Epithelial cell of proximal tubule (primary cell): ENCODE data around the gene TNFRSF13B. TPM values are rescaled to one million over a fixed set of nuclear protein-coding genes. Genes with fewer than 3 reads are reported as not detected.
"Not testable (repeated sequence)": the region's sequence is repeated elsewhere in the genome, so short reads cannot be mapped to it uniquely, and the experiment has no call there.

Source experiments
- DNase-seq: peaks from one replicate; pipeline ENCODE4 v3.0.0-alpha.2; 2011; ENCODE audit warnings: low read depth
- H3K4me3 ChIP-seq: 2 replicates; pipeline ENCODE4 v1.5.1; 2011; ENCODE audit warnings: low read depth, mild to moderate bottlenecking, low read length
- total RNA-seq: library from RNA; depleted of rRNA; stranded (reverse); fragments of >200 nt; gene quantifications from 2 replicates; pipeline ENCODE4 v1.2.3, GENCODE V29; 2015
- TF ChIP-seq, protein P1 (sequence below): conservative IDR thresholded peaks from 2 replicates; pipeline ENCODE4 v1.5.1; 2012; ENCODE audit warnings: low read depth, mild to moderate bottlenecking, low read length

The TNFRSF13B gene
- total RNA-seq, 1 donor from 2014 or later: not detected

DNA sequence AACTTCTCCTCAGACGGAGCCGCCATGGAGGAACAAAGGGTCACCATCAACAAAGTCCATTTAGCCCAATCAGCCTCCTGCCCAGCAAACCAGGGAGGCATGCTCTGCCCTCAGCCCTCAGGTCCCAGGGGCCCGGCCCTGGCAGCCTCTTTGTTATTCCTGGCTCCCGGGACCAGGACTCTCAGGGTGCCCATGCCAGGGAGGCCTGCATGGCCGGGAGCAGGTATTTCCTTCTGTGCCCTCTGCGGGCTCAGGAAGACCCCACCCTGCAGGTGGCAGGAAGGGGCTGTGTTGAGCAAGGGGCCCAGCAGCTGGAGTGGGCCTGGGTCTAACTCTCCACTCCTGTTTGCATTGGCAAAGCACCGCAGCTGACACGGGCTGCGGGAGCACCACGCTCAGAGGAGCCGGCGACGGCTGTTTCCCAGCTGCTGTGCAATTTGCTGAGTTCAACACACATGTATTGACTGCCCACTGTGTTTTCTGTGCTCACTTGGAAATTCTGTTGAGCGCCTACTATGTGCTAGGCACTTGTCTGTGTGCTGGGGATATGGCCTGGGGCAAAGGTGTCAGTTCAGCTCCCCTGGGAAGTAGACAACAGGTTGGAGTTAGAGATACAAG is 33.2 kb upstream of the TNFRSF13B start:
- H3K4me3 ChIP-seq, DNase-seq: not testable (repeated sequence)

GRCh38 chr17:17004251-17004996 is 32.5 kb upstream of the TNFRSF13B start:
- no peak for DNase-seq
- TF ChIP-seq, protein P1, sequence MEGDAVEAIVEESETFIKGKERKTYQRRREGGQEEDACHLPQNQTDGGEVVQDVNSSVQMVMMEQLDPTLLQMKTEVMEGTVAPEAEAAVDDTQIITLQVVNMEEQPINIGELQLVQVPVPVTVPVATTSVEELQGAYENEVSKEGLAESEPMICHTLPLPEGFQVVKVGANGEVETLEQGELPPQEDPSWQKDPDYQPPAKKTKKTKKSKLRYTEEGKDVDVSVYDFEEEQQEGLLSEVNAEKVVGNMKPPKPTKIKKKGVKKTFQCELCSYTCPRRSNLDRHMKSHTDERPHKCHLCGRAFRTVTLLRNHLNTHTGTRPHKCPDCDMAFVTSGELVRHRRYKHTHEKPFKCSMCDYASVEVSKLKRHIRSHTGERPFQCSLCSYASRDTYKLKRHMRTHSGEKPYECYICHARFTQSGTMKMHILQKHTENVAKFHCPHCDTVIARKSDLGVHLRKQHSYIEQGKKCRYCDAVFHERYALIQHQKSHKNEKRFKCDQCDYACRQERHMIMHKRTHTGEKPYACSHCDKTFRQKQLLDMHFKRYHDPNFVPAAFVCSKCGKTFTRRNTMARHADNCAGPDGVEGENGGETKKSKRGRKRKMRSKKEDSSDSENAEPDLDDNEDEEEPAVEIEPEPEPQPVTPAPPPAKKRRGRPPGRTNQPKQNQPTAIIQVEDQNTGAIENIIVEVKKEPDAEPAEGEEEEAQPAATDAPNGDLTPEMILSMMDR: no peak
- H3K4me3 ChIP-seq: no peak overlapping the region

DNA sequence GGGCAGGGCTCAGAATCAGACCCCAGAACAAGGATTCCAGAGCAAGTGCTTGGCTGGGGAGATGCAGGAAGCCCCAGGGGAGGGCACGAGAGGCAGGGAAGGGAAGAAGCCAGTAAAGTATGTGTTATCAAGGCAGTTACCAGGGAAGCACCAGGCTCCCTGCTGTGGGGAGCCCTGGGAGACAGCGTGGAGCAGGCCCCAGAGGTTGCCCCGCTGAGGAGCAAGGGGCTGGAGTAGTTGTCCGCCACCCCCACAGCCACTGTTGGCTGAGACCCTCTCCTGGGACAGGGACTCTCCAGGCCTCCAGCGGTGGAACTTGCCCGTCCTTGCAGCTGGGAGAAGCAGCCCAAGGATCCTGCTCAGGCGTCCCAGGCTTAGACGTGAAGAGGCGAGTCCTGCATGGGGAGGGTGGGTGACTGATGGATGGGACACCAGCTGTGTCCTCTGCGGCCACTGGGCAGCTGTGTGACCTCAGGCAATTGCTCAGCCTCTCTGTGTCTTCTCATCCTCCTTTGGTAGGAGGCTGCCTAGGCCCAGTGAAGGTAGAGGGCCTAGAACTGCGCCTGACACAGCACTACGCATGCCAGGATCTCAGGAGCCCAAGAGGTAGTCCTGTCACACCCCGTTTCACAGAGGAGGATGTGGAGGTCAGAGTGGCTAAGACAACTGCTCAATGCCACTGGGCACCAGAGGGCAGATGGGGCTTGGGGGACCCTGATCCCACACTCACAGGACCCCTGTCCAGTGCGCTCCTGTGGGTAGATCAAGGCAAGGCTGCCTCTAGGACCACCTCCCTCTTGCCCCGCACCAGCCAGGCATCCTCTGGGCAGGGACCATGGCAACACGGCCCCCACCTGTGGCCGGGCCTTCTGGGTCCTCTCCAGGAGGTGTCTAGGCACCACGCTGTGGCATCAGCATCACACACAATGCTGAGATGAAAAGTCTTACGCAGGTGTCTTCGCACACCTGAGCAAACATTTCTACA is 31.1 kb upstream of the TNFRSF13B start:
- not testable (repeated sequence) for DNase-seq

DNA sequence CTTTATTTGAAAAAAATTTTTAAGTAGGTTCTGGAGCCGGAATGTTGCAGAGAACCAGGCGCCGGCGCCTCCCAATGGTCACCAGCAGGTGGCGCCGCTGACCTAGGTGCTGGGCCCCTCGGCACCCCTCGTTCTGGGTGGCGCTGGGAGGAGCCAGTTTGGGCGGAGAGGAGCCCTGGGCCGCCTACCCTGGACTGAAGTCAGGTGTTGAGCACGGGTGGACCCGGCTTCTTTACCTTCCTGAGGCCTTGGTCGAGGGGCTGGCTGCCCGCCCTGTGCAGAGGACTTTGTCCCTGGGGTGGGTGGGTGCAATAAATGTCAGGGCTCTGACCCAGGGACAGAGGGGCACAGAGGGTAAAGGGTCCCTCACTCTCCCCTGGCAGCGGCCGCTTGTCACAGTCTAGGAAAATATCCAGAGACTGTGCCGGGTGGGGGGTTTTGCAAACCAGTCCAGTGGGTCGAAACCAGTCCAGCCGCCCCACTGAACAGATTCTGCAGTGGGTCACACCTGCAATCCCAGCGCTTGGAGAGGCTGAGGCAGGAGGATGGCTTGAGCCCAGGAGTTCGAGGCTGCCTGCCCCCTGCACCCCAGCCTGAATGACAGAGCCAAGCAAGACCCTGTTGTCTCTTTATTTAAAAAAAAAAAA is 30.1 kb upstream of the TNFRSF13B start:
- TF ChIP-seq, protein P1: peak; percentile 94
- DNase-seq: no peak
- peak overlapping the region; percentile 41 for H3K4me3 ChIP-seq

More for the DNA sequence above, 31.1 kb upstream of the TNFRSF13B start:
- not testable (repeated sequence) for H3K4me3 ChIP-seq

- TF ChIP-seq, protein P1: no peak
- no peak overlapping the region for H3K4me3 ChIP-seq
- no peak for DNase-seq
These were observed 29.3 kb upstream of the TNFRSF13B start for GRCh38 chr17:17001076-17001777.

DNA sequence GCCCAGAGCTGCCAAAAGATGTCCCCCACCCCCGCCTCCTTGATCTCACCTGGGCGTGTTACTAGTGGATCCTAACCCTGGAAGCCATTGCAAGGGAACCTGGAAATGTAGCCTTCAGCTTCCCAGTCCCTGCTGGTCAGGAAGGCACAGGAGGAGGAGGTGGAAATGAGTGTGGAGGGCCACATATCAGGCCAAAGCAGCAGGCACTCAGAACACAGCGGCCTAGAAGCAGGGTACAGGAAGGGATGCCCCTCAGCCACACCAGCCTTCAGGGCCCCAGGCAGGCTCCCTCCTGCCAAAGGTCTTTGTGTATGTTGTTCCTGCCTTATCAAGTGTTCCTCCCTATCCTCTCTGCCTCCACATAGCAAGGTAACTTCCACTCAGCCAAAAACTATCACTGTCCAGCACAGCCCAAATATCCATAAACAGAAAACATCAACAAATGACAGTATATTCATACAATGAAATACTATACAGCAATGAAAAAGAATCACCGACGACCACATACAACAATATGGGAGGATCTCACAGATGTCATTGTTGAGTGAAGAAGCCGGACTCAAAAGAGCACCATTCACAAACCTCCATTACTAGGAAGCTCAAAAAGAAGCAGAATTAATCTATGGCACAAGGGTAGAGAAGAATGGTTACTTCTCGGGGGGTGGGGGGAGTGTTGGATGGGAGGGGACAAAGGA is 28.2 kb upstream of the TNFRSF13B start:
- TF ChIP-seq, protein P1: no peak
- H3K4me3 ChIP-seq: no peak overlapping the region
- no peak for DNase-seq
